Heart right ventricle (tissue), 16 donors: Measurements from ENCODE around the gene ATOX1. TPM values are rescaled to one million over a fixed set of nuclear protein-coding genes. Genes with fewer than 3 reads are reported as not detected.

Experiments
- ATAC-seq, 8 donors: fragments of 200-7000 bp; cut with Tn5 transposase; one replicate each; pipeline ENCODE4 v1.9.1; 2020; ENCODE audit warnings: mild to moderate bottlenecking in 8 of 8, moderate library complexity in 8 of 8, moderate number of reproducible peaks in 1 of 8
- DNase-seq, 2 donors: peaks; one replicate each; pipeline ENCODE4 v3.0.0-alpha.2; 2020
- H3K27ac ChIP-seq, 10 donors: fragments of 200-600 bp; sonication (generic) in 2 of 10; one replicate each; pipeline versions ENCODE4 v1.5.0 to v1.8.0; 2020 to 2022; ENCODE audit warnings: mild to moderate bottlenecking in 3 of 10
- H3K27me3 ChIP-seq, 7 donors: fragments of 200-600 bp; one replicate each; pipeline ENCODE4 v1.8.0; 2021 to 2022; ENCODE audit warnings: mild to moderate bottlenecking in 2 of 7
- H3K36me3 ChIP-seq, 9 donors: fragments of 200-600 bp; sonication (generic) in 1 of 9; one replicate each; pipeline versions ENCODE4 v1.5.0 to v1.8.0; 2020 to 2022; ENCODE audit warnings: mild to moderate bottlenecking in 2 of 9
- H3K4me1 ChIP-seq, 9 donors: fragments of 200-600 bp; sonication (generic) in 1 of 9; one replicate each; pipeline versions ENCODE4 v1.5.0 to v1.8.0; 2020 to 2022; ENCODE audit warnings: mild to moderate bottlenecking in 4 of 9
- H3K4me3 ChIP-seq, 10 donors: fragments of 200-600 bp; sonication (generic) in 2 of 10; one replicate each; pipeline versions ENCODE4 v1.5.0 to v1.8.0; 2020 to 2022; ENCODE audit warnings: mild to moderate bottlenecking in 7 of 10, moderate library complexity in 2 of 10
- H3K9me3 ChIP-seq, 11 donors: fragments of 200-600 bp in 10 of 11; sonication (generic) in 2 of 11; one replicate each; pipeline versions ENCODE4 v1.5.0 to v1.8.0; 2013 to 2022; ENCODE audit warnings: mild to moderate bottlenecking in 2 of 11, control low read depth in 1 of 11, moderate library complexity in 1 of 11
- WGBS, 2 donors: extraction: QIAGEN DNeasy Blood & Tissue Kit; methylation state at CpG; one replicate each; pipeline ENCODE4 v1.1.7; 2013; ENCODE audit warnings: inconsistent platforms in 1 of 2; 5-methylcytosine and 5-hydroxymethylcytosine counted together
- intact Hi-C, 10 donors: fragments of 100-400 bp; cut with DNase I; formaldehyde crosslinking; loops; one replicate each; pipeline versions ENCODE4 v1.11.1 to v1.14.2; 2022
- polyA plus RNA-seq, 2 donors: library from polyadenylated mRNA; stranded (reverse); fragments of 200-250 nt; gene quantifications; one replicate each; pipeline ENCODE4 v1.2.3, GENCODE V29; 2013
- total RNA-seq, 10 donors: library from RNA; stranded (reverse); fragmentation: NEBNext Ultra II Directional in 3 of 10; extraction: Animal tissue kit (Norgen Biotek cat#: 25700) in 3 of 10; gene quantifications; one replicate each; pipeline versions ENCODE4 v1.2.1 to v1.2.4, GENCODE V29; 2021 to 2023
- TF ChIP-seq, protein P1 (sequence below), 9 donors: fragments of 200-600 bp; sonication (generic) in 2 of 9; IDR thresholded peaks; one replicate each; pipeline versions ENCODE4 v1.5.0 to v1.8.0; 2021 to 2022; ENCODE audit warnings: antibody characterized with exemption in 9 of 9, mild to moderate bottlenecking in 5 of 9, moderate library complexity in 1 of 9
- donor health status: Arrhythmogenic right ventricular cardiomyopathy.
- donor health status: ischemic (EF 13 %, LVEDD 7.1; RV severe dilation, severe dysfunction).
- donor health status: healthy with polysubstance abuse.
- donor health status: DM: no; HTN: yes; CAD: no.
- donor health status: DM: no; HTN: no; CAD: no.
- donor health status: ischemic (EF 25% LVEDD 6.9; RV normal size, moderate dysfunction).
- donor health status: ischemic (EF 25% LVEDD 5.7; RV mildly dilated, moderate dysfunction).
- donor health status: healthy.
- donor health status: DM: yes; HTN: yes; CAD: no.
- donor health status: Ischemic cardiomyopathy.
- donor health status: ischemic (EF 35%, LVEDD 5.7; RV mildly dilated, moderate dysfunction).
- donor health status: nonischemic (EF 11% LVEDD 7.7; RV severe dilation, severe dysfunction).
- donor health status: DM: yes; HTN: yes; CAD: no.
- donor health status: PGD.
- donor health status: ischemic (EF 29% LVEDD 5.4; RV normal size, mild dysfunction).
- donor health status: nonischemic (EF 23%, LVEDD 6.1; RV moderate dilation, normal function).

The ATOX1 gene
- total and polyA plus RNA-seq, 12 donors, result 52.5 to 125 (median 67.3) TPM

DNA sequence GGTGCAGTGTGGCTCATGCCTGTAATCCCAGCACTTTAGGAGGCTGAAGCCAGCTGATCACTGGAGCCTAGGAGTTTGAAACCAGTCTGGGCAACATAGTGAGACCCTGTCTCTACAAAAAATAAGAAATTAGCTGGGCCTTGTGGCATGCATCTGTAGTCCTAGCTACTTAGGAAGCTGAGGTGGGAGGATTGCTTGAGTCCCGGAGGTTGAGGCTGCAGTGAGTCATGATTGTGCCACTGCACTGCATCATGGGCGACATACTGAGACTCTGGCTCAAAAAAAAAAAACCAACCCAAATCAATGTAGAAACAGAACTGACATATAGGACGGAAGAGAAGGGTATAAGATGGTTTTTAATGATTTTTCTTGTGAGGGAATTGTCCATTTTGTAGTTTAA lies 41.0 kb upstream of the ATOX1 start:
- H3K36me3 ChIP-seq, result peaks cover 0 to 100% (median 73%) of the 10 kb centered on the region in 9 donors
- TF ChIP-seq, protein P1, sequence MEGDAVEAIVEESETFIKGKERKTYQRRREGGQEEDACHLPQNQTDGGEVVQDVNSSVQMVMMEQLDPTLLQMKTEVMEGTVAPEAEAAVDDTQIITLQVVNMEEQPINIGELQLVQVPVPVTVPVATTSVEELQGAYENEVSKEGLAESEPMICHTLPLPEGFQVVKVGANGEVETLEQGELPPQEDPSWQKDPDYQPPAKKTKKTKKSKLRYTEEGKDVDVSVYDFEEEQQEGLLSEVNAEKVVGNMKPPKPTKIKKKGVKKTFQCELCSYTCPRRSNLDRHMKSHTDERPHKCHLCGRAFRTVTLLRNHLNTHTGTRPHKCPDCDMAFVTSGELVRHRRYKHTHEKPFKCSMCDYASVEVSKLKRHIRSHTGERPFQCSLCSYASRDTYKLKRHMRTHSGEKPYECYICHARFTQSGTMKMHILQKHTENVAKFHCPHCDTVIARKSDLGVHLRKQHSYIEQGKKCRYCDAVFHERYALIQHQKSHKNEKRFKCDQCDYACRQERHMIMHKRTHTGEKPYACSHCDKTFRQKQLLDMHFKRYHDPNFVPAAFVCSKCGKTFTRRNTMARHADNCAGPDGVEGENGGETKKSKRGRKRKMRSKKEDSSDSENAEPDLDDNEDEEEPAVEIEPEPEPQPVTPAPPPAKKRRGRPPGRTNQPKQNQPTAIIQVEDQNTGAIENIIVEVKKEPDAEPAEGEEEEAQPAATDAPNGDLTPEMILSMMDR (IDR thresholded peaks at IDR 0.05), result no peak
- no peak overlapping the region for H3K4me3 ChIP-seq
- intact Hi-C loops, result no loop called here
- 79 to 87% methylated on average over 3 of the region's 3 CpGs for WGBS, 2 donors
- H3K27me3 ChIP-seq, result no peaks in the 10 kb centered on the region
- peaks cover 0 to 17% (median 0%) of the 10 kb centered on the region in 9 donors for H3K4me1 ChIP-seq
- ATAC-seq, result no peak
- H3K27ac ChIP-seq, result peak overlapping the region in 1 of 10 donors; percentile 29
- no peak for DNase-seq
- H3K9me3 ChIP-seq, result no peaks in the 10 kb centered on the region

DNA sequence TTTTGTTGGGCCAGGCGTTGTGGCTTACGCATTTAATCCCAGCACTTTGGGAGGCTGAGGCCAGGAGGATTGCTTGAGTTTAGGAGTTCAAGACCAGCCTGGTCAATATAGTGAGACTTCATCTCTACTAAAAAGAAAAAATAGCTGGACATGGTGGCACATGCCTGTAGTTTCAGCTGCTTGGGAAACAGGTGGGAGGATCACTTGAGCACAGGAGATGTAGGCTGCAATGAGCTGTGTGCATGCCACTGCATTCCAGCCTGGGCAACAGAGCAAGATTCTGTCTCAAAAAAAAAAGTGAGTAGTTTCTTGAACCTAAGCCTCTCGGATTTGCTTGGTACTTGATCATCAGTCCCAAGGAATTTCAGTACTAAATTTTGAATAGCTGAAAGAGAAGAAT lies 40.2 kb upstream of the ATOX1 start:
- DNase-seq (no peak), ATAC-seq (no peak)
- WGBS, 2 donors, result 91 to 92% methylated on average over 3 of the region's 3 CpGs
- Histone ChIP-seq H3K4me1 (peaks cover 0 to 17% (median 0%) of the 10 kb centered on the region in 9 donors), H3K4me3 (no peak overlapping the region), H3K36me3 (peaks cover 0 to 100% (median 69%) of the 10 kb centered on the region in 9 donors), H3K9me3 (no peaks in the 10 kb centered on the region), H3K27ac (no peak overlapping the region), H3K27me3 (no peaks in the 10 kb centered on the region)
- TF ChIP-seq, protein P1 (IDR thresholded peaks at IDR 0.05), result no peak
- intact Hi-C loops, result no loop called here

DNA sequence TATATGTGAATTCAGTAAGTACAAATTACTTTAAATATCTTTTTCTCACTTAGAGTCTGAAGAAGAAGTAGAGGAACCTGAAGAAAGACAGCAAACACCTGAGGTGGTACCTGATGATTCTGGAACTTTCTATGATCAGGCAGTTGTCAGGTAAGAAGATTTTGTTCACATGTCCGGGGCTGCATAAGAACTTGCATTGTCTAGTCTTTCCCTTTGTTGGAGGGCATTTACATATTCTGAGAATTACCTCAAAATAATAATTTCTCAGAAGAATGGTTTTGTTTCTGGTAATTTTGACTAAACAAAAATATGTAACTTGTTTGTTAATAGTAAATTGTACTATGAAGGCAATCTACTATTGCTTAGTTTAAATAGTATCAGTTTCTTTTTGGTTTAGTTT lies 37.0 kb upstream of the ATOX1 start:
- no peak overlapping the region for H3K4me3 ChIP-seq
- ATAC-seq (no peak), DNase-seq (no peak)
- no peaks in the 10 kb centered on the region for H3K27me3 ChIP-seq
- TF ChIP-seq, protein P1 (IDR thresholded peaks at IDR 0.05), result no peak
- H3K36me3 ChIP-seq, result peaks cover 4 to 100% (median 84%) of the 10 kb centered on the region in 9 donors
- peaks cover 0 to 11% (median 0%) of the 10 kb centered on the region in 9 donors for H3K4me1 ChIP-seq
- intact Hi-C loops, result no loop called here
- H3K27ac ChIP-seq, result no peak overlapping the region
- 94 to 95% methylated on average over 1 of the region's 1 CpG for WGBS, 2 donors
- no peaks in the 10 kb centered on the region for H3K9me3 ChIP-seq

DNA sequence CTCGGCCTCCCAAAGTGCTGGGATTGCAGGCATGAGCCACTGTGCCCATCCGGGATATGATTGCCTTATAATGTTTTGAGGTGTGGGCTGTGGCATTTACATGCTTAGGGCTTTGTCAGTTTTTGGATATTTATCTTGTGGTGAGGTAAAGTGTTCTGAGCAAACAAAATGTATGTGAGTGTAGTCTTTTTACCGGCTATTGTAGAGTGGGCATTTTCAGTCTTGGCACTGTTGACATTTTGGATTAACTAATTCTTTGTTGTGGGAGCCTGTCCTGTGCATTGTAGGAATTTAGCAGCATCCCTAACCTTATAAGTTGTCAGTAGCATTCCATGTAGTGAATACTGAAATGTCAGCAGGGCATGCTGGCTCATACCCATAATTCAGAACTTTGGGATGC lies 34.9 kb upstream of the ATOX1 start:
- ATAC-seq (no peak), DNase-seq (no peak)
- TF ChIP-seq, protein P1 (IDR thresholded peaks at IDR 0.05), result no peak

More for the DNA sequence above, 34.9 kb upstream of the ATOX1 start:
- no peaks in the 10 kb centered on the region for H3K27me3 ChIP-seq
- H3K4me3 ChIP-seq, result no peak overlapping the region
- H3K27ac ChIP-seq, result no peak overlapping the region
- no peaks in the 10 kb centered on the region for H3K9me3 ChIP-seq
- intact Hi-C loops, result no loop called here
- WGBS, 2 donors, result 96 to 100% methylated on average over 3 of the region's 3 CpGs
- no peaks in the 10 kb centered on the region for H3K4me1 ChIP-seq
- H3K36me3 ChIP-seq, result peaks cover 0 to 99% (median 70%) of the 10 kb centered on the region in 9 donors
